CD4-positive, alpha-beta T cell treated with Interleukin-1 beta for 1 hour (primary cell): ENCODE data around the gene DGKI.

Source experiments
- DNase-seq, 2 donors: peaks; one replicate each; pipeline ENCODE4 v3.0.0-alpha.2; 2020 to 2022

DGKI gene

GRCh38 chr7:137583172-137583571 lies 263.6 kb downstream of the DGKI start:
- no peak for DNase-seq

- no peak for DNase-seq
Measured at GRCh38 chr7:137579913-137580640, 266.7 kb downstream of the DGKI start.

GRCh38 chr7:137578541-137578940 lies 268.2 kb downstream of the DGKI start:
- no peak for DNase-seq

GRCh38 chr7:137577184-137577583 lies 269.6 kb downstream of the DGKI start:
- DNase-seq: no peak

- DNase-seq: no peak
Measured at GRCh38 chr7:137576481-137576880, 270.3 kb downstream of the DGKI start.

GRCh38 chr7:137574812-137575211 lies 272.0 kb downstream of the DGKI start:
- no peak for DNase-seq

- no peak for DNase-seq
Measured at GRCh38 chr7:137572056-137572784, 274.6 kb downstream of the DGKI start.

GRCh38 chr7:137564677-137565076 lies 282.1 kb downstream of the DGKI start:
- DNase-seq: no peak

- no peak for DNase-seq
Measured at GRCh38 chr7:137563981-137564380, 282.8 kb downstream of the DGKI start.

- DNase-seq: no peak
Measured at GRCh38 chr7:137547485-137547884, 299.3 kb downstream of the DGKI start.

- no peak for DNase-seq
Measured at GRCh38 chr7:137546671-137547070, 300.1 kb downstream of the DGKI start.

GRCh38 chr7:137546009-137546408 lies 300.8 kb downstream of the DGKI start:
- DNase-seq: no peak

- no peak for DNase-seq
Measured at GRCh38 chr7:137545059-137545716, 301.6 kb downstream of the DGKI start.

- no peak for DNase-seq
Measured at GRCh38 chr7:137544453-137545058, 302.2 kb downstream of the DGKI start.

GRCh38 chr7:137539111-137539715 lies 307.6 kb downstream of the DGKI start:
- no peak for DNase-seq

- DNase-seq: no peak
Measured at GRCh38 chr7:137538361-137538762, 308.4 kb downstream of the DGKI start.

- DNase-seq: no peak
Measured at GRCh38 chr7:137535579-137535978, 311.2 kb downstream of the DGKI start.

- DNase-seq: no peak
Measured at GRCh38 chr7:137531671-137532070, 315.1 kb downstream of the DGKI start.

- DNase-seq: no peak
Measured at GRCh38 chr7:137527634-137528033, 319.1 kb downstream of the DGKI start.

- no peak for DNase-seq
Measured at GRCh38 chr7:137523171-137523570, 323.6 kb downstream of the DGKI start.

- no peak for DNase-seq
Measured at GRCh38 chr7:137521451-137521850, 325.3 kb downstream of the DGKI start.

- no peak for DNase-seq
Measured at GRCh38 chr7:137519947-137520346, 326.8 kb downstream of the DGKI start.

- DNase-seq: no peak
Measured at GRCh38 chr7:137519181-137519691, 327.5 kb downstream of the DGKI start.
